HepG2 (cell line): ENCODE measurements around the gene CPE. TPM values are rescaled to one million over a fixed set of nuclear protein-coding genes. Genes with fewer than 3 reads are reported as not detected.
A peak's percentile ranks its signal among the peaks of the same experiment; 100 is the strongest.

Experiments used
- ATAC-seq: fragments of 200-7000 bp; cut with Tn5 transposase; 3 replicates; pipeline ENCODE4 v1.9.1; 2020; ENCODE audit warnings: mild to moderate bottlenecking, moderate library complexity
- BruUV-seq: library from RNA; stranded (reverse); fragments of 400-500 nt; replicated peaks from 2 replicates; lab custom pipeline; 2021; lab: Mats Ljungman, UMichigan
- CTCF ChIA-PET: fragments of 300-600 bp; formaldehyde crosslinking; extraction: SDS; loops from one replicate; lab custom pipeline; 2021; ENCODE audit warnings: low total read pairs, inconsistent platforms, low intra/inter-chr PET ratio; lab: Yijun Ruan, JAX
- POLR2A ChIA-PET: fragments of 350-600 bp; sonication (Branson Sonifier 250); formaldehyde crosslinking; loops from one replicate; lab custom pipeline; 2020; ENCODE audit warnings: antibody characterized with exemption, inconsistent platforms; lab: Yijun Ruan, JAX
- DNase-seq: peaks from one replicate; pipeline ENCODE4 v3.0.0-alpha.2; 2015; ENCODE audit warnings: low spot score
- FAIRE-seq: peaks from 3 replicates; lab custom pipeline; 2011; peaks lifted over from hg19 to GRCh38; lab: Jason Lieb, UNC
- H2AFZ ChIP-seq: one replicate; pipeline ENCODE4 v1.6.1; 2011; ENCODE audit warnings: low read length, inconsistent platforms
- H3K27ac ChIP-seq: fragments of 300-600 bp; 3 replicates; pipeline ENCODE4 v1.8.0; 2011; ENCODE audit warnings: mixed run types, mild to moderate bottlenecking, mixed read lengths, low read length, inconsistent platforms; ENCODE audit not compliant: insufficient read depth; ENCODE audit errors: extremely low read length
- H3K27me3 ChIP-seq, 2 experiments: fragments of 200-600 bp in 1 of 2; 2 replicates in 1 of 2; 3 replicates in 1 of 2; pipeline versions ENCODE4 v1.6.0 to v1.8.0; 2011; ENCODE audit warnings: low read length in 2 of 2, mild to moderate bottlenecking in 2 of 2, moderate library complexity in 2 of 2, inconsistent platforms in 1 of 2; ENCODE audit not compliant: insufficient read depth in 2 of 2, control insufficient read depth in 1 of 2
- H3K36me3 ChIP-seq, 2 experiments: fragments of 200-600 bp in 1 of 2; replicated peaks in 1 of 2; 2 replicates in 1 of 2; 3 replicates in 1 of 2; pipeline versions ENCODE4 v1.5.1 to v1.8.0; 2011; ENCODE audit warnings: low read length in 2 of 2, inconsistent platforms in 1 of 2; ENCODE audit not compliant: insufficient read depth in 2 of 2, control insufficient read depth in 1 of 2
- H3K4me1 ChIP-seq: 2 replicates; pipeline ENCODE4 v1.5.1; 2012; ENCODE audit warnings: low read length, inconsistent platforms; ENCODE audit not compliant: insufficient read depth
- H3K4me2 ChIP-seq: 2 replicates; pipeline ENCODE4 v1.6.0; 2011; ENCODE audit warnings: low read depth, low read length, inconsistent platforms
- H3K4me3 ChIP-seq, 3 experiments: fragments of 200-600 bp in 1 of 3; sonication (generic), shearing (Covaris generic) in 1 of 3; replicated peaks in 1 of 3; 2 replicates each; pipeline ENCODE4 v1.5.1; 2011 to 2016; ENCODE audit warnings: low read length in 3 of 3, inconsistent platforms in 2 of 3, low read depth in 2 of 3, mild to moderate bottlenecking in 2 of 3, control low read depth in 1 of 3, mixed read lengths in 1 of 3; ENCODE audit not compliant: insufficient read depth in 1 of 3
- H3K79me2 ChIP-seq: one replicate; pipeline ENCODE4 v1.6.1; 2011; ENCODE audit warnings: low read length, inconsistent platforms; ENCODE audit not compliant: insufficient read depth
- H3K9ac ChIP-seq: 2 replicates; pipeline ENCODE4 v1.6.0; 2011; ENCODE audit warnings: mild to moderate bottlenecking, low read depth, low read length, inconsistent platforms; ENCODE audit not compliant: insufficient read depth
- H3K9me3 ChIP-seq: 2 replicates; pipeline ENCODE4 v1.5.1; 2012; ENCODE audit warnings: mild to moderate bottlenecking, low read length
- H4K20me1 ChIP-seq: 2 replicates; pipeline ENCODE4 v1.6.0; 2011; ENCODE audit warnings: inconsistent platforms, mild to moderate bottlenecking, low read length, moderate library complexity; ENCODE audit not compliant: insufficient read depth
- CBX1 ChIP-seq: IDR thresholded peaks from one replicate; pipeline ENCODE4 v1.6.1; 2016; ENCODE audit warnings: antibody characterized with exemption, low read depth
- CENPX ChIP-seq: sonication (generic); formaldehyde crosslinking; IDR thresholded peaks from 2 replicates; pipeline ENCODE4 v1.9.0; 2021; ENCODE audit warnings: mild to moderate bottlenecking, missing genetic modification reagents, moderate library complexity
- CREBL2 ChIP-seq: sonication (generic); formaldehyde crosslinking; IDR thresholded peaks from 2 replicates; pipeline ENCODE4 v1.8.1; 2023; ENCODE audit warnings: missing genetic modification reagents, mild to moderate bottlenecking, borderline replicate concordance
- DPF2 ChIP-seq: sonication (generic); formaldehyde crosslinking; IDR thresholded peaks from 2 replicates; pipeline ENCODE4 v1.4.0; 2020; ENCODE audit warnings: mild to moderate bottlenecking, low read depth, missing genetic modification reagents, borderline replicate concordance
- KLF9 ChIP-seq: IDR thresholded peaks from 2 replicates; pipeline ENCODE4 v1.6.1; 2016; ENCODE audit warnings: low read depth
- LBX2 ChIP-seq: sonication (generic); formaldehyde crosslinking; IDR thresholded peaks from 2 replicates; pipeline ENCODE4 v1.5.0; 2020; ENCODE audit warnings: missing genetic modification reagents, mild to moderate bottlenecking, borderline replicate concordance
- MLLT10 ChIP-seq: sonication (generic); formaldehyde crosslinking; IDR thresholded peaks from 2 replicates; pipeline ENCODE4 v1.4.0; 2020; ENCODE audit warnings: missing genetic modification reagents
- MLXIP ChIP-seq: sonication (generic); formaldehyde crosslinking; IDR thresholded peaks from 2 replicates; pipeline ENCODE4 v1.9.0; 2021; ENCODE audit warnings: missing genetic modification reagents, borderline replicate concordance
- RXRA ChIP-seq: sonication (generic); formaldehyde crosslinking; IDR thresholded peaks from 2 replicates; pipeline ENCODE4 v1.5.1; 2020; ENCODE audit warnings: missing genetic modification reagents
- SAP130 ChIP-seq: IDR thresholded peaks from 2 replicates; pipeline ENCODE4 v1.6.1; 2016; ENCODE audit warnings: low read depth
- ZBED4 ChIP-seq: sonication (generic); formaldehyde crosslinking; IDR thresholded peaks from 2 replicates; pipeline ENCODE4 v1.4.0; 2020; ENCODE audit warnings: missing genetic modification reagents, borderline replicate concordance
- ZKSCAN5 ChIP-seq: sonication (generic); formaldehyde crosslinking; IDR thresholded peaks from 2 replicates; pipeline ENCODE4 v1.5.1; 2020; ENCODE audit warnings: mild to moderate bottlenecking, missing genetic modification reagents
- ZNF607 ChIP-seq: sonication (generic); formaldehyde crosslinking; IDR thresholded peaks from 2 replicates; pipeline ENCODE4 v1.5.1; 2020; ENCODE audit warnings: missing genetic modification reagents, mild to moderate bottlenecking, borderline replicate concordance
- WGBS: methylation state at CpG from one replicate; pipeline ENCODE4 v1.1.6; 2017; ENCODE audit warnings: low lambda C conversion rate; 5-methylcytosine and 5-hydroxymethylcytosine counted together
- in situ Hi-C: cut with HindIII; loops from 2 replicates; pipeline ENCODE4 v1.10.0; 2017; ENCODE audit warnings: low pct_unique_long_range_greater_than_20kb; ENCODE audit not compliant: extremely low pct_ligation_motif_present
- intact Hi-C: fragments of 100-400 bp; cut with micrococcal nuclease; formaldehyde crosslinking; loops from one replicate; pipeline ENCODE4 v1.10.0; 2022; ENCODE audit not compliant: unreplicated experiment
- polyA plus RNA-seq, 8 experiments: library from polyadenylated mRNA; depleted of rRNA in 3 of 8; stranded (reverse) in 7 of 8; unstranded in 1 of 8; fragments of >200 nt; fragmentation: Illumina TruSeq in 4 of 8; extraction: Trizol in 4 of 8; gene quantifications; 2 replicates each; pipeline versions ENCODE4 v1.2.1 to v1.2.3, GENCODE V29; 2011 to 2016; ENCODE audit warnings: low read depth in 4 of 8, missing spikeins in 1 of 8, mixed read lengths in 1 of 8; ENCODE audit not compliant: insufficient read depth in 1 of 8
- total RNA-seq, 5 experiments: library from RNA; depleted of rRNA; stranded (reverse); fragments of >200 nt; fragmentation: Illumina TruSeq; extraction: Trizol; gene quantifications; 2 replicates each; pipeline ENCODE4 v1.2.3, GENCODE V29; 2016; ENCODE audit warnings: low read depth in 1 of 5

The CPE gene
- total and polyA plus RNA-seq, 2 of the 13 experiments (the other 11 are each of a cell fraction or from before 2014, with no cell fraction given): 268 to 852 TPM

- TF ChIP-seq ZKSCAN5 (CRISPR knock-in tag) (no peak), ZBED4 (CRISPR knock-in tag) (peak; percentile 61; the same call in 1 of the 2 replicates)
- TF ChIP-seq, all 625 proteins: peak for 287
These were observed at the start of gene CPE (continued) for GRCh38 chr4:165378745-165379677.

GRCh38 chr4:165330071-165330470 is 48.7 kb upstream of the CPE start:
- 56% methylated on average over 2 of the region's 2 CpGs for WGBS
- no peak for TF ChIP-seq CREBL2 (CRISPR knock-in tag)
- no peak for TF ChIP-seq ZNF607 (CRISPR knock-in tag)
- TF ChIP-seq SAP130 (CRISPR knock-in tag): peak; percentile 24; the same call in 1 of the 2 replicates
- no peak for TF ChIP-seq RXRA (CRISPR knock-in tag)
- no peak for TF ChIP-seq CBX1
- TF ChIP-seq MLLT10 (CRISPR knock-in tag): peak; percentile 83; the same call in 1 of the 2 replicates
- TF ChIP-seq MLXIP (CRISPR knock-in tag): no peak
- no peak for TF ChIP-seq DPF2 (CRISPR knock-in tag)
- no peak for TF ChIP-seq KLF9 (CRISPR knock-in tag)
- TF ChIP-seq LBX2 (CRISPR knock-in tag): no peak
- no peak for TF ChIP-seq CENPX

More at GRCh38 chr4:165330071-165330470, 48.7 kb upstream of the CPE start:
- H3K36me3 ChIP-seq: peaks cover 0 to 30% of the 10 kb centered on the region in 2 experiments; a peak in 4 of 5 replicates
- ChIA-PET CTCF (no interaction called here), POLR2A (no interaction called here)
- H3K27ac ChIP-seq: peak overlapping the region; percentile 16
- H3K9me3 ChIP-seq: no peaks in the 10 kb centered on the region
- H2AFZ ChIP-seq: no peak overlapping the region
- DNase-seq (no peak), FAIRE-seq (no peak), ATAC-seq (no peak)
- intact Hi-C loops (no loop called here), in situ Hi-C loops (no loop called here)
- H3K4me3 ChIP-seq: peak overlapping the region; percentile 77 to 96 (median 78)
- peaks cover 64% of the 10 kb centered on the region for H4K20me1 ChIP-seq
- no TSS peak for BruUV-seq
- H3K79me2 ChIP-seq: peaks cover 83% of the 10 kb centered on the region
- H3K9ac ChIP-seq: peak overlapping the region; percentile 96
- H3K4me1 ChIP-seq: peaks cover 62% of the 10 kb centered on the region
- H3K4me2 ChIP-seq: peak overlapping the region; percentile 88
- peaks cover 0 to 5% of the 10 kb centered on the region in 2 experiments; a peak in 1 of 5 replicates for H3K27me3 ChIP-seq
